22Rv1 (cell line): ENCODE data around the gene MISP.

Experiments used
- CTCF ChIP-seq: fragments of 450-650 bp; IDR thresholded peaks from 2 replicates; pipeline ENCODE4 v1.5.1; 2017; ENCODE audit warnings: mild to moderate bottlenecking
- ZFX ChIP-seq: fragments of 450-650 bp; IDR thresholded peaks from 2 replicates; pipeline ENCODE4 v1.6.1; 2017; ENCODE audit warnings: antibody characterized with exemption, borderline replicate concordance

GRCh38 chr19:737591-738093 is 13.3 kb upstream of the MISP start:
- TF ChIP-seq CTCF (peak; percentile 84), ZFX (no peak)
